HG02798 (cell line): ENCODE measurements around the gene TAX1BP3.
"Not testable (repeated sequence)": the region's sequence is repeated elsewhere in the genome, so short reads cannot be mapped to it uniquely, and the experiment has no call there.

Source experiments
- ATAC-seq: cut with Tn5 transposase; IDR thresholded peaks from one replicate; pipeline ENCODE4 v1.9.1; 2021; ENCODE audit warnings: mild to moderate bottlenecking; ENCODE audit not compliant: unreplicated experiment, poor library complexity

The TAX1BP3 gene, protein sequence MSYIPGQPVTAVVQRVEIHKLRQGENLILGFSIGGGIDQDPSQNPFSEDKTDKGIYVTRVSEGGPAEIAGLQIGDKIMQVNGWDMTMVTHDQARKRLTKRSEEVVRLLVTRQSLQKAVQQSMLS

DNA sequence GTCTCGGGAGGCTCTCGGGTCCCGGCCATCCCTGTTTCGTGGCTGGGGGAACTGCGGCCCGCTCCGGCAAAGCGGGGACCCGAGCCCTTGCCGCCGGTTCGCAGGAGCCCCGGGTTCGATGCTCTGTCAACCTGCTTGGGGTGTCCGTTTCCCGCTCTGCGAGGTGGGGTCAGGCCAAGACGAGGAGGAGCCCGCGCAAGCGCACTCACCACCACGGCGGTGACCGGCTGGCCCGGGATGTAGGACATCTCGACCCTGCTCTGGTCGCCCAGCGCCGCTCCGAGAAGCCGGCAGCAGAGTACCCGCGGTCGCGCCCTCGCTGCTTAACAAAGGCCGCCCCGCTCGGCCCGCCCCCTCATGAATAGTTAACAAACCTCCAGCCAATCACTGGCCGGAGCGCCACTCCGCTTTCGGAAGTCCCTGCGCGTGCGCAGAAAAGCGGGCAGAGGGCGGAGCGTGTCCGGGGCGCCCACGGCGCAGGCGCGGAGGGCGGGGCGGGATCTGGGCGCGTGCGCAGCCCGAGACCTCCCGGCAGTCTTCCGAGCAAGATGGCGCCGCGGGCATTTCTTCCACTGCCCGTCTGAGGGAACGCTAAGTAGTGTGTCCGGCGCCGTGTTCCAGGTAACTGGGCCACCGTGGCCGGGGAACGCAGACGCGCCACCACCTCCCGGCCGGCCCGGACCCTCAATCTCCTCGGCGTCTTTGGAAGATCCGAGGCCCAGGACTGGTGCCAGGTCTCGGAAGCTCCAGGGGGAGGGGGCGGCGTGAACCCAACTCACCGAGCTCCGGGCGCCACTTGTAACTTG is at the start of gene TAX1BP3, which contains the start of gene EMC6:
TAX1BP3 (minus strand) TSS at position 300 of the 806 bp plus-strand sequence; CDS start at position 248, 52 bp downstream.
EMC6 (plus strand) TSS at position 534 of the 806 bp plus-strand sequence. CDS start 335 bp downstream, outside the sequence.
- peak; percentile 93 for ATAC-seq

DNA sequence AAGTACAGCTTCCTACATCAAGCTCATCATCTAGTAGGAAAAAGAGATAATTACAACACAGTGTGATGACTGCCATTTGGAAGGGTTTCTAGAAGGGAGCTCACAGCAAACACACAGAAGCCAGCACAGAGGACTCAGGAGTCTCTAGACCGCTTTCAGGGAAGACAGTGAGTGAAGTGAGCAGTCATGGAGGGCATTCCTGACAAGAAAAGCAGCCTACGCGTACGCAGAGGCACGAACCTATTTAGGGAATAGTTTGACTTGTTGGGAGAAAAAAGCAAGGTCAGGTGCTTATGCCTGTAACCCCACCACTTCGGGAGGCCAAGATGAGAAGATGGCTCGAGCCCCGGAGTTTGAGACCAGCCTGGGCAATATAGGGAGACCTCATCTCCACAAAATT is 46.9 kb upstream of the TAX1BP3 start:
- ATAC-seq = no peak

DNA sequence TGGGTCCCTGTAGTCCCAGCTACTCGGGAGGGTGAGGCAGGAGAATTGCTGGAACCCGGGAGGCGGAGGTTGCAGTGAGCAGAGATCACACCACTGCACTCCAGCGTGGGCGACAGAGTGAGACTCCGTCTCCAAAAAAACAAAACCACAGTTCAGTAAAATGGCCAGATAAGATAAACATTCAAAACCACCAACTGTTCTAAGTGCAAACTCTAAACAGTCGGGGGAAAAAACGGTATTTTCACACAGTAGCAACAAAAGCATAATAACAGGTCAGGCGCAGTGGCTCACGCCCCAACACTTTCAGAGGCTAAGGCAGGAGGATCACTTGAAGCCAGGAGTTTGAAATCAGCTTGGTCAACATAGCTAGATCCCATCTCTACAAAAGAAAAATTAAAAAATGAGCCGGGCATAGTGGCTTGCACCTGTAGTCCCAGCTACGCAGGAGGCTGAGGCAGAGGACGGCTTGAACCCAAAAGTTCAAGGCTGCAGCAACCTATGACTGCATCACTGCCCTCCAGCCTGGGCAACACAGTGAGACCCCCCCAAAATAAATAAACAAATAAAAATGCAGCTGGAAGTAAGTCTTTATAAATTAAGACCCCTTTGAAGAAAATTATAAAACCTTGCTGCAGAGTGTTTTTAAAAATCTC is 44.6 kb upstream of the TAX1BP3 start:
- no peak for ATAC-seq

DNA sequence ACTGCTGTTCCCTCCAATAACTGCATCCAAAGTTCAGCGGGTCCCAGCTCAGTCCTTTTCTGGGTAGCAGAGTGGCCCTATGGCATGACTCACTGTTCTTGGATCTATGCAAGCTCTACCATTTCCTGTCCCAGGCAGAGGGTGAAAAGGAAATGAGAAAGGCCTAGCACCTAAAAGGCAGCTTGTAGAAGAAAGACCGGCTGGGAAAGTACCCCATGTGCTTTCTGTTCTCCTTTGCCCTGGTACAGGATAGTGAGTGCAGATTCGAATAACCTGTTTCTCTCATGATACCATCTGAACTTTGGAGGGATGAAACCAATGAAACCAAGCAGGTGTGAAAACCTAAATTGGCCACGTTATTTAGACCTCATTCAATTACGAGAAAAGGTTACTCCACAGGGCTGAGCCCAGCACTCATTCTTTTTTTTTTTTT is 42.6 kb upstream of the TAX1BP3 start:
- ATAC-seq = peak; percentile 94

DNA sequence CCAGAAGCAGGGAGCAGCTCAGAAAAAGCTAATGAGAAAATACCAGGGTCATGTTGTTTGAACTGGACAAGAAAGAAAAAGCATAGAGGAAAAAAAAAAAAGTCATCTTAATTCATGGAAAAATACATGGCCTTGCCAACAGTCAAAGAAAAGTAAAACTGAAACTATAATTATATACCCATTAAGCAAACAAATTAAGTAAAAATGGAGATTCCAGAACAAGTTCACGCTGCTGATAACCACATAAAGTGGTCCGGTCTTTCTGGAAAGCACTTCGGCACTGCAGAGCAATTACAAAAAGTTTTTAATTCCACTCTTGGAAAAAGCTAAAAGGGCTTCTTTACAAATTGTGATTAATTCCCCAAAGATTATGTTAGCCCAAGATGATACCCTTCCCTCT is 40.0 kb upstream of the TAX1BP3 start:
- no peak for ATAC-seq

DNA sequence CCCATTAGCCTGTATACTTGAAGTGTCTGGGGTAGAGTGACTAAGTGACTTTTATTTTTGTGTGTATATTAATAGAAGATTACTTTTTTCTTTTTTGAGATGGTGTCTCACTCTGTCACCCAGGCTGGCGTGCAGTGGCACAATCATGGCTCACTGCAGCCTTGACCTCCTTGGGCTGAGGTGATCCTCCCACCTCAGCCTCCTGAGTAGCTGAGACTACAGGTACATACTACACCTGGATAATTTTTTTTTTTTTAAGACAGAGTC is 37.3 kb upstream of the TAX1BP3 start:
- ATAC-seq = not testable (repeated sequence)

DNA sequence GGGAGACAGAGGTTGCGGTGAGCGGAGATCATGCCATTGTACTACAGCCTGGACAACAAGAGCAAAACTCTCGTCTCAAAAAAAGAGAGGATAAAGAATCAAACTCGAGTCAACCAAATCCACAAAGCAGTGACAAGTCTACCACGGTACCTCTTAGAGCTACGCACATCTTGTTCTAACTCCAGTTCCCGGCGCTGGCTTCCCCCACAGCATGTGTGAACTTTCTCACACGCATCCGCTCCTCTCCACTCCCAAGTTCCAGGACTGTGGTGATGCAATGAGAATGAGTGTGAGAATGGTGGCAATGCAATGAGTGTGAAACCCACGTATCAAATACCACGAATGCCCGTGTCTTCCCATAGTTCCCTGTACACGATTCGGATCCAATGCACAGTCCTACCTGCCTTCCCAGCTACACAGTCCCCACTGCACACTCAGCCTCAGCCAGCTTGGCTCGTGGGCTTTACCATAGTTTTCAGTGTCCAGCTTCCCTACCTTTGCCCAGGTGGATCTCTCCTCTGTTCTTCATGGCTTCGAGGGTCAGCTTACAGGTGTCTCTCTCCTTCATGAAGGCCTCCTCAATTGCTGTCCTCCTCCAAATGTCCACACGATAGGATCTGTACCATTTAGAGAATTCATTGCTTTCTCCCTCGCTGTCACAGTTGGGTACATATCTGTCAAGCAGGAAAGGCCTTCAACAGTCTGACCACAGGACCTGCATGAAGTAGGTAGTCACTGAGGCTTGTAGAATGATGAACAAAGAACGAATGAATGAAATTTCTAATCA is 36.7 kb upstream of the TAX1BP3 start:
- no peak for ATAC-seq

DNA sequence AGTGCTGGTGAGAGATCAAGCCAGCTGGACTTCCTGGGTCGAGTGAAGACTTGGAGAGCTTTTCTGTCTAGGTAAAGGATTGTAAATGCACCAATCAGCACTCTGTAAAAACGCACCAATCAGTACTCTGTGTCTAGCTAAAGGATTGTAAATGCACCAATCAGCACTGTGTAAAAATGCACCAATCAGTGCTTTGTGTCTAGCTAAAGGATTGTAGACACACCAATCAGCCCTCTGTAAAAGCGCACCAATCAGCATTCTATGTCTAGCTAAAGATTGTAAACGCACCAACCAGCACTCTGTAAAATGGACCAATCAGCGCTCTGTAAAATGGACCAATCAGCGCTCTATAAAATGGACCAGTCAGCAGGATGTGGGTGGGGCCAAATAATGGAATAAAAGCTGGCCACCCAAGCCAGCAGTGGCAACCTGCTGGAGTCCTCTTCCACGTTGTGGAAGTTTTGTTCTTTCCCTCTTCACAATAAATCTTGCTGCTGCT is 33.7 kb upstream of the TAX1BP3 start:
- not testable (repeated sequence) for ATAC-seq

DNA sequence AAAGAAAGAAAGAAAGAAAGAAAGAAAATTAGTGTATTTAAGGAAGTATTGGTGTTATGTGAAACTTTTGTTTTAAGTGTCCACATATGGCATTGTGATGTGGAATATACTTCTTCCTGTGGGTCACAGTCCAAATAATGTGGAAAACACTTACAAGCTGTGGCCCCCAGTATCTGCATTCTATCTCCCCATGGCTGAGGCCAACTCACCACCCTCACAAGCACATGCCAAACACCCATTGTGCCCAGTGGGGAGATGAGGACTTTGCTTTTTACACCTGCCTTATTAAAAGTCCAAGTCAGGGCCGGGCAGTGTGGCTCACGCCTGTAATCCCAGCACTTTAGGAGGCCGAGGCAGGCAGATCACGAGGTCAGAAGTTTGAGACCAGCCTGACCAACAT is 31.6 kb upstream of the TAX1BP3 start:
- no peak for ATAC-seq

DNA sequence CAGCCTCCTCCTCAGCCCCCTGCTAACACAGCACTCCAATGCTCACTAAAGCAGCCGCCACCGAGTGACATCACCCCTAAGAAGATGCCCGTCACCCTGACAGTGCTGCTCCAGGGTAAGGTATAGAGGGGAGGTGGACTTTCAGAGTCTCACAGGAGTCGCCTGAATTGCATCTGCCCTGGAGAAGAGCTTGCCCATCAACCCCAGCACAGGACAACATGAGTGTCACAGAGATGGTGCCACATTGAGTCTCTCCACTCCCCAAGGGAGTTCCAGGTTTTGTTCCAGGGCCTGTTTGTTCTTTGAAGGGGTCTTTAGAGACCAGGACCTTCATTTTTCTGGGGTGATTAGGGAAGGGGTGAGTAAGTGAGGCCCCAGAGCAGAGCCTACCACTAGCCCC is 29.8 kb upstream of the TAX1BP3 start:
- ATAC-seq = no peak

DNA sequence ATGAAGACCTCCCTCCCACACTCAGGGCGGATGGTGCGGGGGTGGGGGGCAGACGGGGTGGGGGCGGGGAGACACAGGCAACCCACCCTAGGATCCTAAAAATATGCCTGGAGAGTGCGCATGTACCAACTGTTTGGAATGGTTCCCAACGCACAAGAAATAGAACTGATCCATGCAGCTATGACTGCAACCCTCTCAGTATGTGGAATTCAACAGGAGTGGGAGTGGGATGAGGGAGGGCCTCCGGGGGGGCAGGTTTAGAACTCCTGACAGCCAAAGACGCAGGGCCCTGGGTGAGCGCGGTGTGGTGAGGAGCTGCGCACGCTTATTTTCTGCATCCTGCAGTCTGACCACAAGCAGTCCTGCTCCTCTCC is 28.7 kb upstream of the TAX1BP3 start:
- ATAC-seq = no peak

DNA sequence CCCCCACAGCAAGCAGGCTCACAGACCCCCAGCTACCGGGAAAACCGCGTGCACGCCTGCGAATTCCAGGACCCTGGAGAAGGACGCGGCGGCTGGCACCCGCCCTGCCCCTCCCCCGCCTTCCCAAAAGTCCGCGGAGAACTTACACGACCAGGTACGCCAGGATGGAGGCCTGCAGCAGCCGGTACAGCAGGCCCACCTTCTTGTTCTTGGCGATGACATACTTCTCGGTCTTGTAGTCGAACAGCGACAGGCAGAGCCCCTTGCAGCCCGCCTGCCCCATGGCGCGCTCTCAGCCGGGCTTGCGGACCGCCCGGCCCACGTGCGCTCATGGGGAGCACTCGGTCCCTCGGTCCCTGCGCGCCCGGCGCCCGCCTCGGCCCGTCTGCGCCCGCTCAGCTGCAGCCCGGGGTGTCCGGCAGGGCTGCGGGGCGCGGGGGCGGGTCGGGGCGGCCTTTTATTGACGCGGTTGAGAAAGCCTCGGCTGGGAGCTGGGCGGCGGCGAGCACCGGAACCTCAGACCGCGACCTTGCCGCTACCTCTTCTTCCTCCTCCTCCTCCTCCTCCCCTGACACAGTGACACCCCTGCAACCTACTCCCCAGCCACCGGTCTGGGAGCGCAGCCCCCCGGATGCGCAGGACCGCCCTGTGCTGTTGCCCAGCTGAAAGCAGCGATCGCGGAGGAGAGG is 27.5 kb upstream of the TAX1BP3 start, which contains the start of gene P2RX5:
P2RX5 (minus strand) TSS at position 433 of the 689 bp plus-strand sequence; CDS start at position 283, 150 bp downstream.
- ATAC-seq = no peak

DNA sequence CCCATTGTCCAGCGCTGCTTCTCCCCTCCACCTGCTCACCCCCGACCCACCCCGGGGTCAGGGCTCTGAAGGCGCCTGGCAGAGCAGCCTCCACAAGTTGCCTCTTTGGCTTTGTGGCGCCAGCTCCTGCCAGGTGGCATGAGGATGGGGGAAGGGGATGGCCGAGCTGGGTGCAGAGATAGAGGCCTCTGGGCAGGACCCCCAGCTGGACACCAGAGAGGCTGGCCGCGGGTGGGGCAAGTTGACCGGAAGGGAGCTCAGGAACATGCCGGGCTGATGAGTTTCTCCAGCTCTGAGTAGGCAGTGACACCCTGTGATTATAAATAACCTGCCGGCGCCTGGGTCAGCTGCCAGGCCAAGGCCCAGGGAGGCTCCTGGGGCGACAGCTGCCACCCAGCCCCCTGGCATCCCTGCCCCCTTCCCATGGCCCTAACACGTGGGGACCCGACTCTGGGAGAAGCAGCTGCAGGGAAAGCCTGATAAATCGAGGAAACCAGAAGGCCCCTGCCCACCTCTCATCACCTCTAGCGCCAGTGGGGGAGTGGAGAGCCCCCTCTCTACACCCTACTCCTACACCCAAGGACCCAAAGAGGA is 26.8 kb upstream of the TAX1BP3 start:
- no peak for ATAC-seq

DNA sequence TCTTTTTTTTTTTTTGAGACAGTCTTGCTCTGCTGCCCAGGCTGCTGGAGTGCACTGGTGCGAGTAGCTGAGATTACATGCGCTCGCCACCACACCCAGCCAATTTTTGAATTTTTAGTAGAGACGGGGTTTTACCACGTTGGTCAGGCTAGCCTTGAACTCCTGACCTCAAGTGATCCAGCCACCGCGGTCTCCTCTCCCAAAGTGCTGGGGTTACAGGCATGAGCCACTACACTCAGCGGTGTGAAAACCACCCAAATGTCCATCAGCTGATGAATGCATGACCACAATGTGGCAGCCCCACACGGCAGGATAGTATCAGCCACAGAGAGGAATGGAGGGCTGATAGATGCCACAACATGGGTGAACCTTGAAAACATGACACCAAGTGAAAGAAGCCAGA is 25.5 kb upstream of the TAX1BP3 start:
- ATAC-seq = peak; percentile 55

DNA sequence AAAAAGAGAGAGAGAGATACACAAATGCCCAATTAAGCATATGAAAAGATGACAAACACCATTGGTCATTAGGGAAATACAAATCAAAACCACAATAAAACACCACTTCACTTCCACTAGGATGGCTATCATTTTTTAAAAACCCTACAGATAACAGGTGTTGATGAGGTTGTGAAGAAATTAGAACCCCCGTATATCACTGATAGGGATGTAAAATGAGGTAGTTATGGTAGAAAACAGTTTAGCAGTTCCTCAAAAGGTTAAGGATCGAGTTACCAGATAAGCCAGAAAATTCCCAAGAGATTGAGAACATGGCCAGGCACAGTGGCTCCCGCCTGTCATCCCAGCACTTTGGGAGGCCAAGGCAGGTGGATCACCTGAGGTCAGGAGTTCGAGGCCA is 24.8 kb upstream of the TAX1BP3 start:
- no peak for ATAC-seq

DNA sequence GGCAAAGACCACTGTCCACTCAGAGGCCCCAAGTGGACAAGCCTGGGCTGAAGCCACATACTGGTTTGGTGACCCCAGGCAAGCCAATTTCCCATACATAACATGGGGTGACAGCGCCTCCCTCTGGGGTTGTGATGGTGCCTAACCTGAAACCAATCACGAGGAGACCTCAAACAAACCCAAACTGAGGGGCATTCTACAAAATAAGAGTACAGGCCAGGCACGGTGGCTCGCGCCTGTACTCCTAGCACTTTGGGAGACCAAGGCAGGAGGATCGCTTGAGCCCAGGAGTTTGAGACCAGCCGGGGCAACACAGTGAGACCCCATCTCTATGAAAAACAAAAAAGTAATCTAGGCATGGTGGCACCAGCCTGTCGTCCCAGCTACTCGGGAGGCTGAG is 24.0 kb upstream of the TAX1BP3 start:
- no peak for ATAC-seq

DNA sequence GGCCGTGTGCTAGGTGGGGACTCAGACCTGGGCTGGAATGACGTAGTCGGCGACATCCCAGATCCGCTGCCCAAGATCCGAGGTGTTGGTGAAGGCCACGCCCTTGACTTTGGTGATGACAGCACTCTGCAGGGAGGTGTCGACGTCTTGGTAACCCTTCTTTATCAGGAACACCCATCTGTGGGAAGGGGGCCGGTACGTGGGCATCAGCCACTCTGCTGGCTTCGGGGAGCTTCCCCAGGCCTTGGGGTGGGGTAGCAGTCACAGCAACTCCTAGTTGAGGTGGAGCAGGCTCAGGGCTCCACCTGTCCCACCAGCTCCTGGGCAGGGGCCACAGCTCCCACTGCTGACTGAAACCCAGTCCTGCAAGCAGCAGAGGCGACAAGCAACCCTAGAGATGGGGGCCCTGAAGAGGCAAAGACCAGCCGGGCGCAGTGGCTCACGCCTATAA is 23.3 kb upstream of the TAX1BP3 start:
- ATAC-seq = no peak

DNA sequence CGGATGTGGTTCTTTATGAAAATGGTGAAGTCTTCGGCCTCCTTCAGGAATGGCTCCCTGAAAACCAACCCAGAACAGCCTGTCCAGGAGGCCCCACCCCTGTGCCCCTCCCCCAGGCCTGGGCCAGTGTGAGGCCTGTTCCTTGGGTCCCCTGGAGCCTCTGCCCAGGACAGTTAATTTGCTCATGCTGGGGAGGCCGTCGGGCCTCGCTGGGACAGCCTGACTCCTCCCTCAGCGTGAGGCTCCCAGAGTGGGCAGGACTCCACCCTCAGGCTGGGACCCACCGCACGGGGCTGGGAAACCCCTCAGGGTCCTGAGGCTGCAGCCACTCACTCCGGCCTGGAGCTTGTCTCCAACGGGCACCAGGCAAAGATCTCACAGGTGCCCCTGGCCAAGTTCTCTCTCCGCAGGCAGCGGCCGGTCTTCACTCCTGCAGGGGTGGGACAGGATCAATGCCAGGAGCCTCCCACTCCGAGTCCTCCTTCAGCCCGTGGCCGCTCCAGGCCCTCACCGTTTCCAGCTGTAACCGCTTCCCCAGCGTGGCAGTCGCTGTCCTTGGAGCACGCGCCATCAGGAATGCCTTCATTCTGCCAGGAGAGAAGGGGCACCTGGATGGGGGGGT is 21.8 kb upstream of the TAX1BP3 start:
- no peak for ATAC-seq
